ENCODE results near the gene PLAAT3. TPM values are rescaled to one million over a fixed set of nuclear protein-coding genes. Genes with fewer than 3 reads are reported as not detected.

Gene PLAAT3
- polyA plus RNA-seq, 2 of the 4 experiments (the other 2 are of a cell fraction), result 39.5 to 65.2 TPM

GRCh38 chr11:63549411-63549810, 64.8 kb downstream of the PLAAT3 start:
- Histone ChIP-seq H3K4me1 (no peaks in the 10 kb centered on the region), H3K4me2 (no peak overlapping the region), H3K9me3 (no peaks in the 10 kb centered on the region), H3K27ac (no peak overlapping the region), H3K4me3 (no peak overlapping the region)
- TF ChIP-seq HES2 (IDR thresholded peaks at IDR 0.05), result no peak
- TF ChIP-seq CBX8 (IDR thresholded peaks at IDR 0.05), result no peak
- TF ChIP-seq CBX2 (IDR thresholded peaks at IDR 0.05; ENCODE audit: borderline replicate concordance, low read depth), result no peak
- no peak for TF ChIP-seq ZSCAN20 (CRISPR knock-in tag; IDR thresholded peaks at IDR 0.05)
- TF ChIP-seq RCOR1 (IDR thresholded peaks at IDR 0.05; ENCODE audit: low read depth, low read length), result no peak
- TF ChIP-seq FOXS1 (CRISPR knock-in tag; IDR thresholded peaks at IDR 0.05), result no peak
- no peak for TF ChIP-seq MAFK (IDR thresholded peaks at IDR 0.05; ENCODE audit: partially characterized antibody)
- TF ChIP-seq HEYL (CRISPR knock-in tag; IDR thresholded peaks at IDR 0.05), result no peak
- TF ChIP-seq HOXB13 (CRISPR knock-in tag; IDR thresholded peaks at IDR 0.05; ENCODE audit: low read depth), result no peak
- no peak for TF ChIP-seq EHF (CRISPR knock-in tag; IDR thresholded peaks at IDR 0.05)
- no peak for TF ChIP-seq PBX3 (IDR thresholded peaks at IDR 0.05)
- TF ChIP-seq RARB (CRISPR knock-in tag; IDR thresholded peaks at IDR 0.05), result no peak
- TF ChIP-seq KDM5A (IDR thresholded peaks at IDR 0.05), result no peak
- TF ChIP-seq ESRRA (IDR thresholded peaks at IDR 0.05; ENCODE audit: borderline replicate concordance, low read length), result no peak
- TF ChIP-seq BCL3 (IDR thresholded peaks at IDR 0.05), result no peak
- no peak for TF ChIP-seq CHD2 (IDR thresholded peaks at IDR 0.05; ENCODE audit: low read length, partially characterized antibody)
- CTCF ChIA-PET, result interaction anchor here (1.1 kb wide), 1 partner anchor 18 kb away, joined by 3 read pairs; no protein-coding TSS in a partner anchor
- no peak for DNase-seq (ENCODE audit: low read depth in 1 of 2, low spot score in 1 of 2)
- FAIRE-seq, result no peak
- POLR2A ChIA-PET, result no interaction called here
- ATAC-seq, result no peak
- WGBS (ENCODE audit: missing lambda C conversion rate), result 81% methylated on average over 4 of the region's 4 CpGs

GRCh38 chr11:63548178-63548577, 66.1 kb downstream of the PLAAT3 start:
- Histone ChIP-seq H3K9me3 (no peaks in the 10 kb centered on the region), H3K4me3 (no peak overlapping the region), H3K27ac (no peak overlapping the region), H3K4me1 (no peaks in the 10 kb centered on the region), H3K4me2 (no peak overlapping the region)
- POLR2A ChIA-PET, result no interaction called here
- no peak for FAIRE-seq
- no peak for DNase-seq (ENCODE audit: low read depth in 1 of 2, low spot score in 1 of 2)
- no peak for ATAC-seq
- WGBS (ENCODE audit: missing lambda C conversion rate), result 55% methylated on average over 4 of the region's 4 CpGs
- CTCF ChIA-PET, result interaction anchor here (1.1 kb wide), 1 partner anchor 19 kb away, joined by 3 read pairs; no protein-coding TSS in a partner anchor
- TF ChIP-seq MAX (IDR thresholded peaks at IDR 0.05), result no peak
- TF ChIP-seq CTCF (IDR thresholded peaks at IDR 0.05), result no peak
- TF ChIP-seq TP53 (CRISPR knock-in tag; IDR thresholded peaks at IDR 0.05), result no peak
- no peak for TF ChIP-seq BHLHE40 (IDR thresholded peaks at IDR 0.05; ENCODE audit: low read depth, low read length)
- TF ChIP-seq BCL3 (IDR thresholded peaks at IDR 0.05), result no peak
- TF ChIP-seq MYC (IDR thresholded peaks at IDR 0.05; ENCODE audit: borderline replicate concordance, low read length), result no peak
- TF ChIP-seq HMGXB4 (CRISPR knock-in tag; IDR thresholded peaks at IDR 0.05; ENCODE audit: borderline replicate concordance), result no peak
- TF ChIP-seq ESRRA (IDR thresholded peaks at IDR 0.05; ENCODE audit: borderline replicate concordance, low read length), result no peak
- TF ChIP-seq E2F6 (IDR thresholded peaks at IDR 0.05; ENCODE audit: borderline replicate concordance, low read depth), result no peak
- TF ChIP-seq HOXB13 (CRISPR knock-in tag; IDR thresholded peaks at IDR 0.05; ENCODE audit: low read depth), result no peak
- no peak for TF ChIP-seq CHD4 (IDR thresholded peaks at IDR 0.05; ENCODE audit: borderline replicate concordance)
- no peak for TF ChIP-seq REST (IDR thresholded peaks at IDR 0.05)
- TF ChIP-seq EHF (CRISPR knock-in tag; IDR thresholded peaks at IDR 0.05), result no peak

Measured in A549 (cell line).